GM21447 (cell line): Measurements from ENCODE around the gene GDPD5.

Experiments used
- ATAC-seq: cut with Tn5 transposase; IDR thresholded peaks from one replicate; pipeline ENCODE4 v1.9.1; 2021; ENCODE audit not compliant: unreplicated experiment

GDPD5 gene

DNA sequence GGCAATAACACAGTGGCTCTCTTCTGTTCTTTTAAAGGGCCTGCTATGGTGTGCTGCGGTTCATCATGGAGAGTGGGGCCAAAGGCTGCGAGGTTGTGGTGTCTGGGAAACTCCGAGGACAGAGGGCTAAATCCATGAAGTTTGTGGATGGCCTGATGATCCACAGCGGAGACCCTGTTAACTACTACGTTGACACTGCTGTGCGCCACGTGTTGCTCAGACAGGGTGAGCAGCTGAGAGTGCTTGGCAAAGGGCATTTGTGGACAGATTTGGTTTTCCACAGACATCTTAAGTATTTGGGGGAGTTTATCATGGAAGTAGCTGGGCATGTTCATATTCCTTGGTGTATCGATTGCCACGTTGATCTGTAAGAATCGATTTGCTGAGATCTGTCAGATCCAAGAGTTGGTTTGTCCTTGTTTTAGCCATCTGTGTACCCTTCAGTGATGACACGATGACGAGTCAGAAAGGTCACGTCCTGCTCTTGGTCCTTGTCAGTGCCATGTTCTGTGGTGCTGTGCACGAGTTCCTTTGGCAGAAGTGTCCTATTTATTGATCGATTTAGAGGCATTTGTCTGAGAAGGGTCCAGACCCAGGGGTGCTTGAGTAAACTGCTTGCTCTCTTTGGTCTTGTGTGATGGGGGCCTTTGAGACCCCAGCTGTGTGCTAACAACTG lies 121.6 kb downstream of the GDPD5 start:
- ATAC-seq, result no peak

DNA sequence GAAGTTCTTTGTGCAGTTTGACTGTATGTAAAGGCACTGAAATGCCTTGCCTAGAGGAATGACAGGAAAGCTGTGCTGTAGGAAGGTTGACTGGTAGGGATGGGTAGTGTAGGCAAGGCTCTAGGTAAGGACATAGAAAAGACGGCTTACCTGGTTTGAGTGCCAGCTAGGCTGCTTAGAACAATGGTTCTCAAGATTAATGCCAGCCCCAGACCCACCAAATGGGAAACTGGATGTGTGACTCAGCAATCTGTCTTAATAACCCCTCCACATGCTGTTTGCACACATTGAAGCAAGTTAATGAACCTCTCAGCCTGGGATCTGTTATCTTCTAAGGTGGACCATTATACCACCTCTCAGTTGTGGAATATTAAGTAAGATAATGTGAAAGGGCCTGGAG lies 122.7 kb downstream of the GDPD5 start:
- ATAC-seq, result no peak

DNA sequence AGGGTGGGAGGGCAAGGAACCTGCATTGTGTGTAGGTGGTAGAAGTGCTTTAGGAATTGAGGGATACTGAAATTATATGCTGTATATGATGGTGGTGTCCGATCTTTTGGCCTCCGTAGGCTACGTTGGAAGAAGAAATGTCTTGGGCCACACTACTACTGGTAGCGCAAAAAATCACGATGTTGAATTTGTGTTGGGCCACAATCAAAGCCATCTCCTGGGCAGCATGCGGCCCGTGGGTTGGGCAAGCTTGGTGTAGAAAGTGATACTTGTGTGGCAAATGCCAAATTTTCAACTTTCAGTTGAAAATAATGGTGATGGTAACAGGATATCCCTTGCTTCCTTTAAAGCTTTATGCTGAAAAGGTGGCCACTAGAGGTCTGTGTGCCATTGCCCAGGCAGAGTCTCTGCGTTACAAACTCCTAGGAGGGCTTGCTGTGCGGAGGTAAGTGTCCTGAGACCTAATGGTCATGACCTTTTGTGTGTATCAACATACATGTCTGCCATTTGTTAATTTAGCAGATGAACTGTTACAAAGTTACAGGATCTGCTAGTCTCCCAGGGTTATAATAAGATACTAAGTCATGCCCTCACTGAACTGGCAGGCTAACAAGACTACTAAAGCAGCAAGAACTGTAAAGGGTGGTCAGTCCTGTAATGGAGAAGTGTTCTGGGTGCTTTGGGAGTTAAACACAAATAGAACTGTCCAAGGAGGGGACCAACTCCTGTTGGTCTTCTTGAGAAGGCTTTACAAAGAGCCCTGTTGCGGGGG lies 123.6 kb downstream of the GDPD5 start:
- no peak for ATAC-seq

DNA sequence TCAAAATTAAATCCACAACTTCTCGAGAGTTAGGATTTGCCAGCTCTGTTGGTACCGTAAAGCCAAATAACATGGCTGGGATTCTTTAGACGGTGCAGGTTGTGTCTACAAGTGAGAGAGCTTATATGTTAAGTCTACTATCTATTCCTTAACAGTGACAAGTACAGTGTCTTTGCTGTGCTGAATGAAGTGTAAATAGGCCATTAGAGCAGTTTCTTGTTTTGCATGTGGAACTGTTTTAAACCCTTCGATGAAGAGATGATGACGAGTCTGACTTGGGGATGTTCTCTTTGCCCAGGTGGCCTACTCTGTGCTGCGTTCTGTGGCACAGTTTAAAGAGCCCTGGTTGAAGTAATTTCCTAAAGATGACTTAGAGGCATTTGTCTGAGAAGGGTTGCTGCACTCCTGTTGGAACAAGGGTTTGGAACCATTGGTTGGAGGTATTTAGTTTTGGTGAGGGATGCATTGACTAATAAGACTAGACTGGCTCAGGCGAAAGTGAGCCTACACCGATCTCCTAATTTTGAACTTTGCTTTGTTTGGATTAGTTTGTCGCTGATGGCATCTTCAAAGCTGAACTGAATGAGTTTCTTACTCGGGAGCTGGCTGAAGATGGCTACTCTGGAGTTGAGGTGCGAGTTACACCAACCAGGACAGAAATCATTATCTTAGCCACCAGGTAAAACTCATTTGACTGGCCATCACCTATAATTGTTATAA lies 125.4 kb downstream of the GDPD5 start:
- no peak for ATAC-seq

DNA sequence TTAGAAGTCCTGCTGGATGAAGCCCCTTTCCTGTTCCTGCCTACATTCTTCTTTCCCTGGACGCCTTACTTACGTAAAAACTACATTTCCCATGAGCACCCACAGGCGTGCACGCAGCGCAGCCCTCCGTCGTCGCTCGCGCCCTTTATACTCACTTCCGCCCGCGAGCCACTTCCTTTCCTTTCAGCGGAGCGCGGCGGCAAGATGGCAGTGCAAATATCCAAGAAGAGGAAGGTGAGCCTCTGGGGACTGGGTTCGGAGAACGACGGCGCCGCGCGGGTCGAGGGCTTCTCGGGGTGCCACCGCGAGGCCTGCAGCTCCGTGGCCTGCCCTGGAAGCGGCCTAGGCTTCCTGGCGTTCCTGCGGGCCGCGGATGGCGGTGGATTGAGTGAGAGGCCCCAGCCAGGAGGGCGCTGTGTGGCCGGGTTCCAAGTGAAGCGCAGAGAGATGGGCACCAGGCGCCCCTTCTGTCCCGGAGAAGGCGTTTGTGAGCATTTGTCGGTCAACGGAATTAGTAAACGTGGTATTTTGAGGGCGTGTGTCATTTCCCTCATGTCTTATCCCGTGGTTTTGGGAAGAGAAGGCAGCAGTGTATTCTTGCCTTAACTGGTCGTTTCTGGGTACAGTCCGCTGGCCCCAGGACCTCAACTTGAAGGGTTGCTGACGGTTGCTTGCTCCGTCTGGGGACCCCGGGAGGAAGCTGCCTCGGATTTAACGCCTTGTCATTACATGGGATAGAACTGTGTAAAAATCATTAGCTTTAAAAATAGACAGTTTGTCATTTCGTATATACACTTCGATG lies 126.2 kb downstream of the GDPD5 start, which contains the start of gene RPS3:
Gene RPS3 (plus strand): TSS at position 175 of the 802 bp plus-strand sequence. CDS start 30 bp downstream, at position 205.
- peak; percentile 91 for ATAC-seq

GRCh38 chr11:75398906-75399305 lies 126.8 kb downstream of the GDPD5 start:
- no peak for ATAC-seq

GRCh38 chr11:75394085-75394840 lies 131.5 kb downstream of the GDPD5 start:
- no peak for ATAC-seq

- ATAC-seq, result no peak
Measured at GRCh38 chr11:75389925-75390324, 135.8 kb downstream of the GDPD5 start.

- no peak for ATAC-seq
Measured at GRCh38 chr11:75389276-75389605, 136.5 kb downstream of the GDPD5 start.

- ATAC-seq, result no peak
Measured at GRCh38 chr11:75388386-75389275, 137.1 kb downstream of the GDPD5 start.

DNA sequence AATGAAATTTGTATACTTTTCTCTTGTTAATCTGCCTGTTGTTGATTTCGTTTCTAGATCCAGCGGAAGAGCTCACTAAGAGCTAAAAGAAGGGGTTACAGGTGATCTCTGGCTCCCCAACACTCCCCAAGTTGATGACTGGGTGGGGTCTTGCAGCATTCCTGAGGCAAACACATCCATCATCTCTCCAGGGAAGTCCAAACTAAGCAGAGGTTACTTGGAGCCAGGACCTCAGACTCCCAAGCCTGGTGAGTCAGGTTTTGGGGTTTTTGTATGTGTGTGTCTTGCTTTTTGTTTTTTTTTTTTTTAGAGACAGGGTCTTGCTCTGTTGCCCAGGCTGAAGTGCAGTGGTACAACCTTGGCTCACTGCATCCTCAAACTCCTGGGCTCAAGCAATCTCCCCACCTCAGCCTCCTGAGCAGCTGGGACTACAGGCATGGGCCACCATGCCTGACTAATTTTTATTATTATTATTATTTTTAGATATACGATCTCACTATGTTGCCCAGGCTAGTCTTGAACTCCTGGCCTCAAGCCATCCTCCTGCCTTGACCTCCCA lies 137.9 kb downstream of the GDPD5 start:
- no peak for ATAC-seq

- no peak for ATAC-seq
Measured at GRCh38 chr11:75386942-75387630, 138.7 kb downstream of the GDPD5 start.
